IPS-18c (cell line): ENCODE data around the gene SNAP25.

Experiments
- H3K4me3 ChIP-seq: 2 replicates; pipeline ENCODE4 v1.7.0; 2013; ENCODE audit warnings: low read depth, mild to moderate bottlenecking, low read length, moderate library complexity; ENCODE audit not compliant: insufficient read depth
- H3K9me3 ChIP-seq: one replicate; pipeline ENCODE4 v1.6.1; 2013; ENCODE audit warnings: mild to moderate bottlenecking, low read length, moderate library complexity; ENCODE audit not compliant: control insufficient read depth, insufficient read depth

The SNAP25 gene

GRCh38 chr20:10336959-10337729 is 118.5 kb downstream of the SNAP25 start:
- Histone ChIP-seq H3K9me3 (no peaks in the 10 kb centered on the region), H3K4me3 (no peak overlapping the region)

- Histone ChIP-seq H3K4me3 (no peak overlapping the region), H3K9me3 (no peaks in the 10 kb centered on the region)
Measured at GRCh38 chr20:10338426-10339180, 120.0 kb downstream of the SNAP25 start.

- Histone ChIP-seq H3K9me3 (no peaks in the 10 kb centered on the region), H3K4me3 (no peak overlapping the region)
Measured at GRCh38 chr20:10339609-10340008, 121.0 kb downstream of the SNAP25 start.

GRCh38 chr20:10342152-10342551 is 123.5 kb downstream of the SNAP25 start:
- H3K9me3 ChIP-seq: no peaks in the 10 kb centered on the region
- no peak overlapping the region for H3K4me3 ChIP-seq

- H3K4me3 ChIP-seq: no peak overlapping the region
- H3K9me3 ChIP-seq: no peaks in the 10 kb centered on the region
Measured at GRCh38 chr20:10344953-10345352, 126.3 kb downstream of the SNAP25 start.

GRCh38 chr20:10347086-10347880 is 128.7 kb downstream of the SNAP25 start:
- H3K4me3 ChIP-seq: no peak overlapping the region
- no peaks in the 10 kb centered on the region for H3K9me3 ChIP-seq

GRCh38 chr20:10349118-10349517 is 130.5 kb downstream of the SNAP25 start:
- H3K4me3 ChIP-seq: no peak overlapping the region
- H3K9me3 ChIP-seq: no peaks in the 10 kb centered on the region

- Histone ChIP-seq H3K9me3 (no peaks in the 10 kb centered on the region), H3K4me3 (no peak overlapping the region)
Measured at GRCh38 chr20:10350188-10350842, 131.7 kb downstream of the SNAP25 start.

GRCh38 chr20:10352934-10353824 is 134.5 kb downstream of the SNAP25 start:
- H3K4me3 ChIP-seq: no peak overlapping the region; the same call in 1 of the 2 replicates
- no peaks in the 10 kb centered on the region for H3K9me3 ChIP-seq

- no peak overlapping the region for H3K4me3 ChIP-seq
- H3K9me3 ChIP-seq: no peaks in the 10 kb centered on the region
Measured at GRCh38 chr20:10356628-10357027, 138.0 kb downstream of the SNAP25 start.
